Bronchial epithelial cell (primary cell): Measurements from ENCODE around the gene TRPM6. TPM values are rescaled to one million over a fixed set of nuclear protein-coding genes. Genes with fewer than 3 reads are reported as not detected.
A peak's percentile ranks its signal among the peaks of the same experiment; 100 is the strongest.
"Not testable (repeated sequence)": the region's sequence is repeated elsewhere in the genome, so short reads cannot be mapped to it uniquely, and the experiment has no call there.

ENCODE experiments used
- DNase-seq: peaks from one replicate; pipeline ENCODE4 v3.0.0-alpha.2; 2010; ENCODE audit warnings: low read depth
- FAIRE-seq: peaks from 2 replicates; lab custom pipeline; 2011; peaks lifted over from hg19 to GRCh38; lab: Jason Lieb, UNC
- H3K27me3 ChIP-seq: 2 replicates; pipeline ENCODE4 v1.5.1; 2011; ENCODE audit warnings: low read length; ENCODE audit not compliant: control insufficient read depth, insufficient read depth
- H3K36me3 ChIP-seq: 2 replicates; pipeline ENCODE4 v1.5.1; 2011; ENCODE audit warnings: low read length; ENCODE audit not compliant: control insufficient read depth, insufficient read depth
- H3K4me3 ChIP-seq: 2 replicates; pipeline ENCODE4 v1.5.1; 2011; ENCODE audit warnings: mild to moderate bottlenecking, low read depth, low read length, control low read depth
- CTCF ChIP-seq: IDR thresholded peaks from 2 replicates; pipeline ENCODE4 v1.5.1; 2011; ENCODE audit warnings: mild to moderate bottlenecking, moderate library complexity, low read length, control low read depth, inconsistent platforms; ENCODE audit not compliant: insufficient read depth, severe bottlenecking
- total RNA-seq: library from RNA; depleted of rRNA; stranded (reverse); fragments of >200 nt; gene quantifications from 2 replicates; pipeline ENCODE4 v1.2.1, GENCODE V29; 2014

The TRPM6 gene
- total RNA-seq, 1 donor from 2014 or later: under 0.01 TPM

- no peak for TF ChIP-seq CTCF
- no peak overlapping the region for H3K4me3 ChIP-seq
- DNase-seq (no peak), FAIRE-seq (no peak)
- H3K27me3 ChIP-seq: no peaks in the 10 kb centered on the region
- H3K36me3 ChIP-seq: no peaks in the 10 kb centered on the region
Measured at GRCh38 chr9:74910036-74910435, 22.3 kb upstream of the TRPM6 start.

GRCh38 chr9:74908665-74909064 is 20.9 kb upstream of the TRPM6 start:
- no peak for DNase-seq
- TF ChIP-seq CTCF: no peak
- H3K27me3 ChIP-seq: no peaks in the 10 kb centered on the region
- no peak for FAIRE-seq
- no peaks in the 10 kb centered on the region for H3K36me3 ChIP-seq
- H3K4me3 ChIP-seq: no peak overlapping the region

- no peak overlapping the region for H3K4me3 ChIP-seq
- FAIRE-seq (no peak), DNase-seq (no peak)
- no peak for TF ChIP-seq CTCF
- H3K27me3 ChIP-seq: no peaks in the 10 kb centered on the region
- no peaks in the 10 kb centered on the region for H3K36me3 ChIP-seq
Measured at GRCh38 chr9:74907085-74907484, 19.4 kb upstream of the TRPM6 start.

GRCh38 chr9:74901001-74901400 is 13.3 kb upstream of the TRPM6 start:
- FAIRE-seq: no peak

GRCh38 chr9:74888449-74888848 is 728 bp upstream of the TRPM6 start:
- FAIRE-seq, H3K36me3 ChIP-seq, DNase-seq, H3K27me3 ChIP-seq, H3K4me3 ChIP-seq: not testable (repeated sequence)

More at GRCh38 chr9:74901001-74901400, 13.3 kb upstream of the TRPM6 start:
- Histone ChIP-seq H3K27me3 (no peaks in the 10 kb centered on the region), H3K36me3 (no peaks in the 10 kb centered on the region), H3K4me3 (no peak overlapping the region)
- TF ChIP-seq CTCF: no peak
- DNase-seq: no peak

- FAIRE-seq (no peak), DNase-seq (no peak)
- Histone ChIP-seq H3K4me3 (peak overlapping the region; percentile 61), H3K27me3 (no peaks in the 10 kb centered on the region), H3K36me3 (no peaks in the 10 kb centered on the region)
- no peak for TF ChIP-seq CTCF
Measured at GRCh38 chr9:74887981-74888370, 255 bp upstream of the TRPM6 start.
